HS-5 (cell line): ENCODE measurements around the gene AMOT.

Experiments used
- DNase-seq: peaks from one replicate; pipeline ENCODE4 v3.0.0-alpha.2; 2012; ENCODE audit warnings: low read depth

Gene AMOT

DNA sequence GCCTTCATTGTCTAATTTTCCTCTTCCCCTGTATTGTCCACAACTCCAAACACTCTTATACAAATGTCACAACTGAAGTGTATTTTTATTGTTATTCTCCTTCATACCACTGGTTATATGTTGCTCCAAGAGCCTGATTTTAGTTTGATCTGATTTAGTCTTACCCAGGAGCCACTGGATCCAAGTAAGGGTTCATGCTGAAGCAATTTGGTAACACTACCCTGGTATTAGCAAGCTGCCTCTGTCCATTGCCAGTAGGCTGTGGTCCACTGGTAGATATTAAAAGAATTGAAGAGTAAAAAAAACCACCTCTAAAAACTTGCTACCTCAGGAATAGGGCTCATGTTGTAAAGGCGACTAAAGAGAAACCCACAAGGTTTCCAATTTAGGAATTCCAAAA lies 41.2 kb downstream of the AMOT start:
- no peak for DNase-seq

DNA sequence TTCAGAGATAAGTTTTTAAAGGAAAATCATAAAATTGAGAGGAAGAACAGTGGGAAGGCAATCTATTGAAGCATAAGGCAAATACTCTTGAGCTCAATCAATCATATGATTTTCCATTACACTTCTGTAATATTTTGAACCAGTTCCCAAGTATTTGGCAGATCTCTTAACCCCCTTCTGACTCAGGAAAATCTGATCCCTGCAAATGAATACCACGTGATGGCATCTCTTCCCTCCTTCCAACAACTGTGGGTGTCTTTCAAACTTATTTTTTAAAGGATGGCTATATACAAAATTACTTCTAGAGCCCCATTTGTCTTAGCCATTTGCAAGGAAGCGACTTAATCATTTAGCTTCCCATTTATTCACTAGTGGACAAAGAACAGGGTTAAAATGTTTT lies 41.9 kb downstream of the AMOT start:
- no peak for DNase-seq

DNA sequence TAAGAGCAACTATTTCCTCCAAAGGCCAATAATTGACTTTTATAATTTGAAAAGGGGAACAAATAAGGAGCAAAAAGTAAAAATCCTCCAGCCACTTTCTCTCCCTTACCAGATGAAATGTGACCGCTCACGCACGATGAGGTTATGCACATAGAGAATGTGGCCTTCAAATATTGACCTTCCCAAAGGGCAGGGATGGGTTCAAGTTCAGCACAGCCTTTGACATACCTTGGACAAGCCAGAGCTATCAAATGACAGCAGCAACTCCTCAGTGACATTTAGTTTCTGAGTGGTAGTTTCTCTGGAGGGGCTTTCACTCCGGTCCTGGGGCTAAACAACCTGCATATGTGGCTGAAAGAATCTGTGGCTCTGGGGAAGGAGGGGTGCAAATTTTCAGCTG lies 50.7 kb downstream of the AMOT start:
- DNase-seq, result no peak

DNA sequence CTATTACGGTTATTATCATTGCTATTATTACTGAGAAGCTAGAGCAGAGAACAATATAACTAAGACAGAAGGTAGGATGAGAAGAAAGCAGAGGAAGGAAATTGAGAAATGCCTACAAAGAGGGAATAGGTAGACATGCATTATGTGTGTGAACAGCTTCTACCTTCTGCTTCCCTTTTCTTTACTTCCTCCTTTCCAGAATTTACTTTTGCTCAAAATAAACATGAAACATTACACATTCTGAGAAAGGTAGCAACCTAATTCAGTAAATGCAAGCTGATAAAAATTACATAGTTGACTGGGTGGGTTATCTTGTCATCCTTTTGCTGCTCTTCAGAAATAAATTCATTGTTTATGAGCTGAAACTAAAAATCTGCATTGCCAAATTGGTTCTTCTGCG lies 54.6 kb downstream of the AMOT start:
- DNase-seq, result no peak

DNA sequence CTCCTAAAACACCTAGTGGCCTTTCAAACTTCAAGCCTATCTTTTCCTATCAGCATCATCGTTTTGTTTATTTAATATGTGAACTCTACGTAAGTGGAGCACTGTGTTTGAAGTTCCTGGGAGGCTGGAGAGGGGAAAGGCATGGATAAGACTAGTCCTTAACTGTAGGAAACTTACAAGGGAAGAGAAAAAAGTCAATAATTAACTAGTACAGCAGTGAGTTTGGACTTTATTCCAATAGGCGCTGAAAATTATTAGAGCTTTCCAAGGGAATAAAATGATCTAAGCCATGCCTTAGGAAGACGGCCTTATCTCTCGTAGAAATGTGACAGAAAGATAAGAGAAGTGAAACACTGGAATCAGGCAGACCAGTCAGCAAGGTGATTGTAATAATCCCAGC lies 55.3 kb downstream of the AMOT start:
- no peak for DNase-seq

DNA sequence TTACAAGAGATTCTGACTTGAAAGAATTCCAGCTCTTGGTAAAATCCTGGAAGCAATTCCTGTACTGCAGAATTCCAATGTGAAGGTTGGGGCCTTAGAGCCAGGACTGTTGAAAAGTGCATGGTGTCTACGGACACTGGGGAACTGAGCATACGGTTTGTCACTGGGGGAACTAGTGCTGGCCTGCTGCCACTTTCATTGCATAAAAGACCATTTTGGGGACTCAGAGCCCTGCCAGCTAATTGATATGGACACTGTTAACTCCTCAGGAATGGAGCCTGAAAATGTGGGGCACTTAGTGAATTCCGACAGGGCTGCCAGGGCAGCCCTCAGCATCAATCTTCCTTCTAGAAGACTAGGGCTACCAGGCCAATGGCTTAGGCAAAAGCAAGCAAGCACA lies 55.9 kb downstream of the AMOT start:
- no peak for DNase-seq

DNA sequence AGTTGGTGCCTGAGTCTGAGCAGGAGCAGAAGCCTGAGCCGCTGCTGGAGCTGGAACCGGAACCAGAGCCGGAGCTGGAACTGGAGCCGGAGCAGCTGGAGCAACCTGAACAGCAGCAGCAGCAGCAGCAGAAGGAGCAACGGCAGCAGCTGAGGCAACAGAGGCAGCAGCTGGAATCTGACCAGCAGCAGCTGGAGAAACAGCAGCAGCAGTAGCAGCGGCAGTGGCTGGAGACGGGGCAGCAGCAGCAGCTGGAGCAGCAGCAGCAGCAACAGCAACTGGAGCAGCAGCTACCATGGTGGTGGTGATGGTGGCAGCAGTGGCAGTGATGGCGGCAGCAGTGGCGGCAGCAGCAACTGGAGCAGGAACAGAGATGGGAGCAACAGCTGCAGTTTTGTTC lies 61.5 kb downstream of the AMOT start:
- DNase-seq, result no peak

DNA sequence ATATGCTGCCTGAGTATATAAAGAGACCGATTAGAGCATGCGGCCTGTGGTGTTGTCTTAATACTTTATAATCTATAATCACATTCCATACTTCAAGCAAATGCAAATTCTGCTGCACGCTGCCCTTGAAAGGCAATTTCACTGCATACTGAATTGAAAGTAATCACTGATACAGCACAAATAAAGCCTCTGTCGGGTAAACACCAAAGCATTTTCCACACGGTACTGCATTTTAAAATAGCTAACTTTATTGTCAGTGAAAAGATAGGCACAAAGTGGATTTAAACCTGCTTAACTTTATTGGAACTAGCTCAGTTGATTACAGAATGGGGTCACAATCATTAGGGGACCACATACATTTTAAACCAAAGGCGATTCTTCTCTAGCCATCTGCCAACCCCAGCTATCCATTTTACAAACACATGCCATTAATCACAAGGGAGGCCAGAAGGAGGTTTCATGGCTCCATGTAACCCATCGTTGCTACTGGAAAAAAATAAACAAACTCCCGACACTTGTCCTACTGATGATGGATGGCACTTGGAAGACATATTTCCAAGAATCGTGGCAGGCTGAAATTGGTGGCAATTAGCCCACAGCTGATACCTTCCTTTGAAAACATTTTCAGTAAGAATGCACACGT lies 65.9 kb downstream of the AMOT start:
- no peak for DNase-seq

DNA sequence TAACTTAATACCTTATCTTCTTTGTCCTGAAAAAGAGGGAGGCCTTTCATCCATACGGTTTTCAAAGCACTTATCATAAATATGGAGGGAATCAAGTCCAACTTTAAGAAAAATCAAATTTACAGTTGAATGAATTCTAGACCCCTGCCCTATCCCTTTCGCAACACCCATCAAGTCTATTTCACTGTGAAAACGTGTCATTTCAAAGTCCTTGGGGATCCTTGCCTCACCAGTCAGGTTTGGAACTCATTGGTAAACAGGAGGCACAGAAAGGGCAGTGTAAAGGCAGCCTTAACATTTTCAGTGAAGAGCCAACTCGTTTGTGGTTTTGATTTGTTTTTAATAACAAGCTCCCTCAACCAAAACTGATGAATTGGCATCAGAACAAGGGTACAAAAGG lies 66.5 kb downstream of the AMOT start:
- DNase-seq, result no peak

DNA sequence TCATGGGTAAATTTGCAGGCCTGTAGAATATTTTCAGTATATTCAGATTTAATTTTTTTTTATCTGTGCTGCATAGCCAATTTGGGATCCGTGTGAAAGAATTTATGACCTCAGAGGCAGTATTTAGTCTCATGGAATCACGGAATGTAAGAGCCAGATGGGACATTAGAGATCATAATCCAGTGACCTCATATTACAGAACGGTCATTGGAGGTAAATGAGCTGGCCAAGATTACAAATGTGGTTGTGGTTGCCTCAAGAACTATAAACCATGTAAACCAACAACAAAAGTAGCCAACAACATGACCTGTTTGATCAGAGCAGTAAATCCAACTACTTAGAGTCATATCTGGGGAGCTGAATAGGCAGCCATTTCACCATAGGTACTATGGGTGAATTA lies 71.6 kb downstream of the AMOT start:
- DNase-seq, result no peak

DNA sequence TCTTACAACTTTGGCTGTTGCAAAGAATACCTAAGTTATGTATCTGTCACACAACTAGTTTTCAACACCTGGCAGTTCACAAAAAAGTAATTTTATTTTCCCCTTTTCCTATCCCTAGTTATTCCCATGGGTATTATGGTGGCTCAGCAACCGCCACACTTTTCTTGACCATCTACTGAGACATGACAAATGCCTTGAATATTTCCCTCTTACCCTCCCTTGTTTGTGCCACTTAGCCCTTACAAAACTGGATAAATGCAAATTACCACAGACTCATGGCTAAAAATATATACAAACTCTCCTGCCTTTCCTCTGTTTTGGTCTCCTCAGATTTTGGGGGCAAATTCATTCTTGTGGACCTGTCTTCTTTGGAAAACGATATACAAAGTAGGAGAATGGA lies 72.1 kb downstream of the AMOT start:
- DNase-seq, result no peak

DNA sequence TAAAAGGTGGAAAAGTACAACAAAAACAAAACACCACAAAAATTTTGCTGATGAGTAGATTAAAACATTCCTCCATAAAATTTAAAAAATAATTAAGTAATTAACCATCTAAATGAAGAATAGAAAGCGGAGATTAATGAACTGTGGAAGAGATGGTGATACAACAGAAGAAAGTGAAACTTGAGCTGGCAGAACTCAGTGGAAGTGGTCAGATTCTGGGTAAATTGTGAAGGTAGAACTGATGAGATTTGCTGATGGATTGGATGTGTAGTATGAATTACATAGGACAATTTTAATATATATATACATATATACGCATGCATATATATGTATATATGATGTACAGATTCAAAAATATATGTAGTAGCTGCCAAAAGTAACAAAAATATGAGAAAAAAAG lies 73.9 kb downstream of the AMOT start:
- DNase-seq, result no peak

DNA sequence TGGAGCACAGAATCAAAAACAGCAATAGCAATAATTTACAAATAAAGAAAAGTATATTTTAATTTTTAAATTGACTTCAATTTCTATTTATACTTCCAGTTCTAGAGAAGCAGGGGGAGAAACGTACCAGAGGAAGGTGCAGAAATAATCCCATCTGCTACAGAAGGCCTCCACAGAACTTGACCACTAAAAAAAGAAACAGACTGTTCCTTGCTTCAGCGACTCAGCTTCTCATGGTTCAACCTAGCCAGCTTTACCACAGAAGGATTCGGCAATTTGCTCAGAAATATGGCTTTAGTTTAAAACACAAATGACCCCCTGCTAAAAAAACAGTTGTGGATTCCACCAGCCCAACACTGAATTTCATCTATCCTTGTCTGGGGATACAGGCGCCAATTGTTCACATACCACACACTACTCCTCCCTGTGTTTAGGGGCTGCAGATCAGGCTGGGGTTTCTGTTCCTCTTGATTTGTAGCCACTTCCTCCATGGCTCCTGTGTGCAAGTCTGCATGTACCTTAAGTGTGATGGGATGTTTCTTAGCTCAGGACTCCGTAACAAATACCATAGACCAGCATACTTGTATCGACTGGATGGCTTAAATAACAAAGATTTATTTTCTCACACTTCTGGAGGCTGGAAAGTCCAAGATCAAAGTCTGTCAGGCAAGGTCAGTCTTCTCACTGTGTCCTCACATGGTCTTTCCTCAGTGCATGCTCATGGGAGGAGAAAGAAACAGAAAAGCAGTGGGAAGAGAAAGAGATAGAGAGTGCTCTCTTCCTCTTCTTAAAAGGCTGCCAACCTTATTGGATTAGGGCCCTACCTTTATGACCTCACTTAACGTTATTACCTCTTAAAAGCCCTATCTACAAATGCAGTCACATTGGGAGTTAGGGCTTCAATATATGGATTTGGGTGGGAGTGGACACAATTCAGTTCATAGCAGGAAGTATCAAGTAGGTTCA lies 79.1 kb downstream of the AMOT start:
- DNase-seq, result no peak

DNA sequence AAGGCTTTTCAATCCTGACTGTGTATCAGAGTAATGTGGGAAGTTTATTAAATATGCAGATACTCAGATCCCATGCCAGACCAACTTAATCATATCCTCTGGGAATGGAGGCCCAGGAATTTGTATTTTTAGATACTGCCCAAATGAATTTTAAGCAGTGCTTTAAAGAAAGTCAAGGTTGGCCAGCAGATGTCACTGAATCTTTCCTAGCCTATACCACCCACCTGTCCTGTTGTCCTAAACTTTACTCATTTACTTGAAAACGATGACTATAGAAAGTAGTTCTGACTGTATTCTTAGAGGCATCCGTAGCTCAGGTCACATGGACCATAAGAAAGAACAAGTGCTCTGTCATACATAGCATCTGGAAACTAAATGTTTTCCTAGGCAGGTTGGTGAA lies 79.9 kb downstream of the AMOT start:
- no peak for DNase-seq

DNA sequence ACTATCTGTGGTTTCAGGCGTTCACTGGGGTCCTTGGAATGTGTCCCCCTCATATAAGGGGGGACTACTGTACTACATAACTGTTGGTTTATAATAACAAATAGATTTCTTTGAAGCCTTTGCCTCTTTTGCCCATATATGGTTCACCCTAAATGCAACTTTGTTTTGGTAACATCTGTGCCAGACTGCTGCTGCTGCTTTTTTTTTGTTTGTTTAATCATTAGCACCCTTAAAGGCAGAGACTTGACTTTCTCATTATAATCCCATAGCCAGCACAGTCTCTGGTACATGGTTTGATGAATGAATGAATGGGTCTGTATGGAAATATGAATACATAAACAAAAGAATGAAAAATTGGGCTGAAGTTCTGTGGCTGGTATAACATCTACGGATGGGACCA lies 80.7 kb downstream of the AMOT start:
- DNase-seq, result no peak

DNA sequence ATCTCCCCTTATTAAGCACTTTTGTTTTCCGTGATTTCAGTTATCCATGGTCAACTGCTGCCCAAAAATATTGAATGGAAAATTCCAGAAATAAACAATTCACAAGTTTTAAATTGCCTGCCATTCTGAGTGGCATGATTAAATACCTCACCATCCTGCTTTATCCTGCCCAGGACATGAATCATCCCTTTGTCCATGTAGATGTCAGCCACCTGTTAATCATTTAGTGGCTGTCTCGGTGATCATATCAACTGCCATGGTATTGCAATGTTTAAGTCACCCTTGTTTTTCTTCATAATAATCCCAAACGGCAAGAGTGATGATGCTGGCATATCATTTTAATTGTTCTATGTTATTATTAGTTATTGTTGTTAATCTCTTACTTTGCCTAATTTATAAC lies 81.1 kb downstream of the AMOT start:
- DNase-seq, result no peak

DNA sequence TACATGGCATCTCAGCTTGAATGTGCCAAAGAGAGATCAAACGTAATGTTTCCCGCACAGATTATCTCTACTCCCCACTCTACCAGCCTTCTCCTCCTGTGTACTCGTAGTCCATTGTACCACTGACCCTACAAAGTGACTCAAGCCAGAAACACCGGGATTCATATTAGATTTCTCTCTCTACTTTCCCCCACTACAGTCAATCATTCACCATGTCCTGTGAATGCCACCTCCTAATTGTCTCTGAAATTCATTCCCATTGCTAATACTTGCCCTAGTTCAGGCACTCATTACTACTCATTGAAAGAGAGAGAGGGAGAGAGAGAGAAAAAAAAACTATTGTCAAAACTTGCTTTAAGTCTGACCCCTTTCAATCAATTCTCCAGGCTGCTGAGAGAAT lies 82.7 kb downstream of the AMOT start:
- no peak for DNase-seq

DNA sequence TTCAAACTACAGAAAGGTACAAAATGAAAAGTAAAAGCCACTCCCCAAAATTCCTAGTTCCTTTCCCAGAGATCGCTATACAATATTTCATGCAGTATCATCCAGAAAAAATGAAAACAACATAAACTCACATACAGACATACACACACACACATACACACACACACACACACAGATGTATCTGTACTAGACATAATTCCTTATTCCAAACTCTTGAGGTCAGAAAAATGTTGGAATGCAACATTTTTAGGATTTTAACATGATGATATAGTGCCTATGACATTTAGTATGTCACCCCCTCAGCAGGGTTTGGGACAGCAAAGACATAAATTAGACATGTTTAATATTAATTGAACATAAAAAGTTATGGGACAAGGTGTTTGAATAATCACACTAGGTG lies 87.5 kb downstream of the AMOT start:
- DNase-seq, result no peak

DNA sequence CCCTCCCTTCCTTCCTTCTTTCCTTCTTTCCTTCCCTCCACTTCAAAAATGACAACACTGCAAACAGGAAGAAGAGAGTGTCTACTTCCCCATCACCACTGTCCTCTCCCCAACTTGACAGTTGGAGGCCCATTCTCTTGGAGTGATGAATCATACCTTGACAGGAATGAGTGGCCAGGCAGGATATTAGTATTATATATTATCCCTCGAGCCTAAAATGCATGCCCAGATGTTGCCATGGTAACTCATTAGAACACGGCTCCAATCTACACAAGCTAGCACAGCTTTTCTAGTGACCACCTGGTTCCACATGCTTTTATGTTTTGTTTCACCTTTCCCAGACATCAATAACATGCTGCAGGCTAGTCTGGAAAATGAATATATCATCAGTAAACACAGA lies 89.6 kb downstream of the AMOT start:
- DNase-seq, result no peak

DNA sequence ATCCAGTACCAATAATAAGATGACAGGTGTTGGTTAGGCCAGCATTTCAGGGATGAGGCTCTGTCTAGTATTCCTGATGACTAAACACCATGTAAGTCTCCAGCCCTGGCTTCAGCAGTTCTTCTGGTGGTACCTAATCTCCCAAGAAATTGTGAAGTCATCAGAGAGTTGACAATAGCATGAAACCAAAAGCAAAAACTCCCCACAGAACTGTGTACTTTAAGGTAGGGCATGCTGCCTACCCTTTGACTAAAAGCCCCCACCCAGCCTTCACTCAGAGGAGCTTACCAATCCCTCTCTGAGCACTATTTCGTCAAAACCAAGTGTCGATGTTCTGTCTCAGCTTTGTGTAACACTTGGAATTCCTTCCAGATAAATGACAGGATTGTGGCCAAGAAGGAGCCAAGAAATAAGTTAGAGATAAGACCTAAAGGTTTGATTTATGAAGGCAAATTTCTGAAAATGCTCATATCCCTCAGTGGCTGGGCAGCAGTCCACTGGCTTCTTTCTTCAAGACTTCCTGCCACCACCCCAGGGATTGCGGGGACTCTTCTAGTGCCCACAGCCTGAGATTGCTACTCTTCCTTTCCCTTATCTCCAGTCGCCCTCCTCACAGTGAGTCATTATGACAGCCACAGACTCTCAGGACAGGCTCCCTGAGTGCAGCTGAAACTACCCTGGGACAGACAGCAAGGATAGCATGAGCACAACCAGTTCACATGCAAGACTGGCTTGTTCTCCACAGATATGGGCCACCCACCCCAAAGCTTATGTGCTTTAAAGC lies 93.6 kb downstream of the AMOT start:
- no peak for DNase-seq

DNA sequence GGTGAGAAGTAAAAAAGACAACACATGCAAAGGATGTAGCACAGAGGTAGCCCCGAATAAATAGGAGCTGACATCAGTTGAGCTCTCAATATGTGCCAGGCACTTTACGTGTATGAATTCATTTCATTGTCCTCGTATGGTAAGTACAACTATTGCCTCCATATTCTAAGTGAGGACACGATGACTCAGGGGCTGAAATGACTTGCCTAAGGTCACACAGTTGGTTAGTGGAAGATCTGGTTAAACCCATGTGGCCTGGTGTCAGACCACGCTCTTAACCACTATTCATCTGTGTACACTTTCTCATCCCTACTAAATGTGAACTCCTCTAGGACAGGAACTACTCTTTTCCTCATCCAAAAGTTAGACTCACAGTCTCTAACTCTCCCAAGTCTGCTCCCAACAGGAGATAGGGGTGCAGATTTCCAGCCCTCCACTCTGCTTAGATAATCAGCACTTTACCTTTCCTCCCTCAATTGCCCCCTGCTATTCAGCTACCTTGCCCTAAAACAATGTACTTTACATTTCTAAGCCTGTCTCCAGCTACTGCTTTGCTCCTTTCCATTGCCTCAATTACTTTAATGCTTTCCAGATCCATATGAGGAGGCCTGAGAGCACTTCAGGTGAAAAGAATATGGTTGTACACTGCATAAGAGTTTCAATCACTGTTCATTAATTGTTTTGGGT lies 102.1 kb downstream of the AMOT start:
- DNase-seq, result no peak

DNA sequence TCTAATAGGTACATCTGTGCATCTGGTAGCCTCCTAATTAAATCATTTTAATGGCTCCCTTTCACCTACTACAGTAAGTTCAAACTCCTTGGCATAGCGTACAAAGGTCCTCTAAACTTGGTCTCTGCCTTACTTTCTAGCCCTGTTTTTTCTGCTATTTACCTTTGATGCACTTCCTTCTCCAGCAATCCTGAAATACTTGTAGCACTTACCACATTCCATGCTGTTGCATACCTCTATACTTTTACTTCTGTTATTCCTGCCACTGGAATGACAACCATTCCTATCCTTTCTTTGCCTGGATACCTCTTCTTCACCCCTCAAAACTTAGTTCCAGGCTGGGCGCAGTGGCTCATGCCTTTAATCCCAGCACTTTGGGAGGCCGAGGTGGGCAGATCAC lies 104.3 kb downstream of the AMOT start:
- DNase-seq, result no peak
